NCI-H2107 treated with DMSO at 0.1 percent for 48 hours (cell line): Measurements from ENCODE around the gene PCSK2.

Experiments
- DNase-seq: peaks from one replicate; lab custom pipeline; 2025; ENCODE audit not compliant: unreplicated experiment; lab: John Stamatoyannopoulos, UW

PCSK2 gene

GRCh38 chr20:17327185-17328148 is 100.6 kb downstream of the PCSK2 start:
- DNase-seq = no peak

GRCh38 chr20:17334932-17335331 is 108.1 kb downstream of the PCSK2 start:
- no peak for DNase-seq

- DNase-seq = no peak
Observed at GRCh38 chr20:17339000-17339399, 112.2 kb downstream of the PCSK2 start.

GRCh38 chr20:17343091-17343490 is 116.3 kb downstream of the PCSK2 start:
- no peak for DNase-seq

GRCh38 chr20:17343656-17344452 is 117.0 kb downstream of the PCSK2 start:
- DNase-seq = no peak

- DNase-seq = no peak
Observed at GRCh38 chr20:17344790-17345189, 118.0 kb downstream of the PCSK2 start.

- no peak for DNase-seq
Observed at GRCh38 chr20:17345321-17345720, 118.5 kb downstream of the PCSK2 start.

- DNase-seq = no peak
Observed at GRCh38 chr20:17350321-17350720, 123.5 kb downstream of the PCSK2 start.

GRCh38 chr20:17357238-17357637 is 130.4 kb downstream of the PCSK2 start:
- DNase-seq = no peak

GRCh38 chr20:17358854-17359253 is 132.0 kb downstream of the PCSK2 start:
- DNase-seq = no peak

- no peak for DNase-seq
Observed at GRCh38 chr20:17364681-17365080, 137.8 kb downstream of the PCSK2 start.

- DNase-seq = no peak
Observed at GRCh38 chr20:17365831-17366230, 139.0 kb downstream of the PCSK2 start.

- no peak for DNase-seq
Observed at GRCh38 chr20:17369506-17369905, 142.7 kb downstream of the PCSK2 start.

- no peak for DNase-seq
Observed at GRCh38 chr20:17372806-17373440, 146.1 kb downstream of the PCSK2 start.

GRCh38 chr20:17374086-17374485 is 147.2 kb downstream of the PCSK2 start:
- no peak for DNase-seq

- no peak for DNase-seq
Observed at GRCh38 chr20:17376031-17376430, 149.2 kb downstream of the PCSK2 start.

GRCh38 chr20:17377231-17377630 is 150.4 kb downstream of the PCSK2 start:
- DNase-seq = no peak

- no peak for DNase-seq
Observed at GRCh38 chr20:17379651-17380050, 152.8 kb downstream of the PCSK2 start.

GRCh38 chr20:17380801-17381200 is 154.0 kb downstream of the PCSK2 start:
- DNase-seq = no peak

GRCh38 chr20:17381724-17382123 is 154.9 kb downstream of the PCSK2 start:
- no peak for DNase-seq

- no peak for DNase-seq
Observed at GRCh38 chr20:17385798-17386197, 159.0 kb downstream of the PCSK2 start.
